Activated T-helper 9 cell treated with anti-CD3 and anti-CD28 coated beads, Interleukin-2, amount 50 U/mL, for 16 hours (primary cell): ENCODE measurements around the gene APCDD1L.
"Not testable (repeated sequence)": the region's sequence is repeated elsewhere in the genome, so short reads cannot be mapped to it uniquely, and the experiment has no call there.

ENCODE experiments used
- DNase-seq: peaks from one replicate; pipeline ENCODE4 v3.0.0-alpha.2; 2020; ENCODE audit warnings: low read depth

The APCDD1L gene

DNA sequence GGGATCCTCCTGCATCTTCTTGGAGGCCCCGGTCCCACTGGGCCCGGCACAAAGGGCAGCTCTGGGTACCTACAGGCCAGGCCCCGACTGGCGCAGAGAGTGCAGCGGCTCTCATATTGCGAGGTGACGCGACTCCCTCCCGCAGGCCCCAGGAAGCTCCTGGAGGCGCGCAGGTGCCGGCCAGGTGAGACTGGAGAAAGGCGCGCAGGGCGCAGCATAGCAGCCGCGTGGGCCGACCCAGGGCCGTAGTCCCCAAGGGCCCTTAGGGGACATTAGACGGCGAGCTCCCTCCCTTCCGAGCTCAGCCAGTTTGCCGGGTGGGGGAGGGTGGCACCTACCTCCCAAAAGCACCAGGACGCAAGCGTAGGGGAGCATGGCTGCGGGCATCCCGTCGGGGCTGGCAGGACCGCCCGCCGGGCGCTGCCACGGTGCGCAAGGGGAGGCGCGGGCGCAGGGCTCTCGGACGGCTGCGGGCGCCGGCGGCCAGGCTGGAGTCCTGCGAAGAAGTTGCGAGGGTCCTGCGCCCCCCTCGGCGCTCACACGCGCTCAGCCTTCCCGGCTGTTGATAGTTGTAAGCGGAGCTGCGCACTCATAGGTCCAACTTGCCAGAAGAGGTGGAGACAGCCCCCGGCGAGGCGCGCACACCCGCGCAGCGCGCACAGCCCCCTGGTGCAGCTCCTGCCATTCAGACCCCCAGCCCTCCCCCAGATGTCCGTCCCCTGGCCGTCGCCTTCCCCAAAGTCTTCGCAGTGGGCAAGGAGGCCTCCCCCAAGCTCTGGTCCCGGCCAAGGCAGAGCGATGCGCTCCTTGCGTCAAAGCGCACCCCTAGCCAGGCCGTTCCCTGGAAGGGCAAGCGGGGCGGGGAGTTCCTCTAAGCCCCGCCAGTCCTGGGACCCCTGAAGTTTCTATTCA lies 622 bp downstream of the APCDD1L start:
- DNase-seq: no peak

DNA sequence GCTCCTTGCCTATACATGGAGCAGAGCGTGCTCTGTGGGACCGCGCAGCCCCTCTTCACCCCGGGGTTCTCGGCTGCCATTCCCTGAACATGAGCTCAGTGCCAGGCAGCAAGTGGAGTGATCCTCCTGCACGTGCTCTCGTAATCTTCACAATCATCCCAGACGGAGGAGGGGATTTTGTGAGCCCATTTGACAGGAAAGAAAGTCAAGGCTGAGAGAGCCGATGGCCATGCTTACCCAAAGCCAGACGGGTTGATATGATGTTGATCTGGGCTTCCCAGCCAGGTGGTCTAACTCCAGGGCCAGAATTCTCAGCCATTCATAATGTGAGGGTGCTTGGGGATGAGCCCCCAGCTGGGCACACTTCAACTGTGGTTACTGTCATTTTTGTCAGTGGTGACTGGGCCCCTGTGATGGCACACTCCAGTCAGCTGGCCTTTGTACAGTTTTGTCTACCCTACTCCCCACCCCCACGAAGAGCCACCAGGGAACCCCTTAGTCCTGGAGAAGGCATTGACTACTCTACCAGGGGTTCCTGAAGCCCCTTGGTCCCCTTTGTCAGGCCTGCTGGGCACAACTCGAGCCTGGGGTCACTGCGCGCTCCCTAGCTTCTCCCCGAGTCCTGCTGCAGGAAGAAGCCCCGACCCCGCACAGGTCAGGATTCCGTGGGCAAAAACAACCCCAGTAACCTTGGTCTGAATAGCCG lies 1.5 kb downstream of the APCDD1L start:
- DNase-seq: no peak

DNA sequence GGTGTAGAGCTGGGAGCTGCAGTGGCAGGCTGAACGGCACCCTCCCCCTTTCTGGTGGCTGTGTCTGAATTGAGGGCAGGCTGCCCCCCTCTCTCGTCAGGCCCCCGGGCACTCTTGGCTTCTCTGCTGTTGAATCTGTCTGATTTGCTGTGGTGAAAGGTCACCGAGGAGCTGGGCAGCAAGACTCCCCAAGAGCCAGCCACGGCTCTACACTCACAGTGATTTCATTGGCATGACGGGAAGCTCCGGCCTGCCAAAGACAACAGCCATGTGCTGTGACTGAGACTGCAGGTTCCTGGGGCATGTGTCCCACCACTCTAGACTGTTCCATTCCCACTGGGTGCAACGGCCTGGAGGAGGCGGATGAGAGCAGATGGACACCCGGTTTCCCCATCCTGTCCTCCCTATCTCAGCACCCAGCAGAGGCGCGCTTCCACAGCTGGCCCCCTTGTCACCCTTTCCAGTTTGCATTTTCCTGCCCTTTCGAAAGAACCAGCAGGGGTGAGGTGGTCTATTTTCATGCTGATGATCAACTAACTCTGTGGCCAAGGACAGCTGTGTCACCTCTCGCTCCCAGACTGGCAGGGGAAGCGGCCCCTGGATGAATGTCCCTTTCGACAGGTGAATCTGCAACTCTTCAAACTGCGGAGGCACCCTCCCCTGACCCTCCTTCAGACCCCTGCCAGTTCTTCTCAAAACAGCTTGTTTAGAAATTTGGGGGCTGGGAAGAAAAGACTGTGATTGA lies 2.2 kb downstream of the APCDD1L start:
- no peak for DNase-seq

DNA sequence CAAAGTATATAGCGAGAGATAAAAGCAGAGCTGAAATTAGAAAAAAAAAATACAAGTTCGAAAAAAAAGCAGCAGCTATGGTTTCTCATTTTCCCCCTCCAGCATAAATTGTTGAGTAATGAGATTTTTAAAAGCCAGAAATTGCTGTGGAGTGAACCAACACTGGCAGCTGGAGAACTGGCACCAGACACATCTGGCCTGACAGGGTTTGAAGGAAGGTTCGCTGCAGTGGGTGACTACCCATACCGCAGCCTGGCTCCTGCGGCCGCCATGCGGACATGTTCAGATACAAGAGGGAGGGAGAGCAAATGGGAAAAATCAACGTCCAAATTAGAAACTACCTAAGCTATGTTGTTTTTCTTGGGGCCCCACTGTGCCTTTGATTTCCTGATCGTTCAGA lies 3.3 kb downstream of the APCDD1L start:
- DNase-seq: no peak

DNA sequence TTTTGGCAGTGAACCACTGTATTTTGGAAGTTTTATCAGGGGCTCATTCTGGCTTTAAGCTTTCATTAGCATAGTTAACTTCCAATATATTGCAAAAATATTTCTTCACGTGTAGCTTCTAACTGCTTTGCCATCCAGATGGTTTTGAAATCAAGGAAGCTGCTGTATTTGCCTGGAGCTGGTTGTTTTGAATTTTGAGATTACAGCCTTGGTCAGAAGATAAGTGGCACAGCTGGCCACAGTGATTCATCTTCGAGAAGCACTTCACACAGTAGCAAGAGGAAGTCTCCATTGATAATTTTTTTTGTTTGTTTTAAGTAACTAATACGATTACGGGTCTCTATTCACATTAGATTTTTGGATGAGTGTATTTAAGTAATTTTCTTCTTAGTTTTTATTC lies 3.8 kb downstream of the APCDD1L start:
- no peak for DNase-seq

DNA sequence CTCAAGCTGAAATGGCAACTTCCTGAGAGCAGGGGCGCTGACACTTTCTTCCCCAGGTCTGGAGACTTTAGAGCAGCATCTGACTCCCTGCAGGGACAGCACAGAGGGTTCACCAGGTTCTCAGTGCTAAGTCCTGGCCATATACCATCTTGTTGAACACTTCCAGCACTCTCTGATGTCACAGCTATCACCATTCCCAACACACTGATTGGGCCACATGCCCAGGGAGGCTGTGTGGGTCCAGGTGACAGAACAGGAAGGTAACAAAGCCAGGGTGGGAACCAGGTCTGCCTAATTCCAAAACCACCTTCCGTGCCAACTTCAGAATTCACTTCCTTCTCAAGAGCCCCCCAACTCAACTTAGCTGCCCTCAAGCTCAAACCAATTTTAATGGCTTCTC lies 4.3 kb downstream of the APCDD1L start:
- DNase-seq: no peak

DNA sequence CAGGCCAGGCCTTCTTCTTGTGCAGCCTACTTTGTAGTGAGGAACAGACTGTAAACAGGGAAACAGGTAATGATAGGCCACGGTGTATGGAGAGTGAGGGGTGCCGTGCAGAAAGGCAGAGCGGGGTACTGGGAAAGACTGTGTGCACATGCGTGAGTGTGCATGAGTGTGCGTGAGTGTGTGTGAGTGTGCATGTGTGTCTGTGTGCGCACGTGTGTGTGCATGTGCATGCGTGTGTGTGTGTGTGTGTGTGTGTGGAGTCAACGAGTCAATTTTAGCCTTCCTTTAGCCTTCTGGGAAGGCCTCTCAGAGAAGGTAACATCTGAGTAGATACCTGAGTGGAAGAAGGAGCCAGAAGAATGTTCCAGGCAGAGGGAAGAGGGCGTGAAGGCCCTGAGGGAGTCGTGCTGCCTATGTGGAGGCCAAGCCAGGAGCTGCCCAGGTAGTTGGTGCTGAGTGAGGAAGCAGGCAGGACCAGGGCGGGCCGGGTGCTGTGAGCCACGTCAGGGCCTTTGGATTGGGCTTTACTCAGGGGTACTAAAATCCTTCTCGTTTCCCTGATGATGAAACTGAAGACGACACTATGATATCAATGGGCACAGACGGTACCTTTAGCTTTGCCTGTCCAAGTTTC lies 6.3 kb downstream of the APCDD1L start:
- DNase-seq: no peak

DNA sequence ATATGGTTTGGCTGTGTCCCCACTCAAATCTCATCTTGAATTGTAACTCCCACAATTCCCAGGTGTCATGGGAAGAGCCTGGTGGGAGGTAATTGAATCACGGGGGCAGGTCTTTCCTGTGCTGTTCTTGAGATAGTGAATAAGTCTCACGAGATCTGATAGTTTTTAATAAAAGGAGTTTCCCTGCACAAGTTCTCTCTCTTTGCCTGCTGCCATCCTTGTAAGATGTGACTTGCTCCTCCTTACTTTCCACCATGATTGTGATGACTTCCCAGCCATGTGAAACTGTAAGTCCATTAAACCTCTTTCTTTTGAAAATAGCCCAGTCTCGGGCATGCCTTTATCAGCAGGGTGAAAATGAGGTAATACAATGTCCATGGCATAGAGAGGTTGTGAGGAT lies 8.2 kb downstream of the APCDD1L start:
- not testable (repeated sequence) for DNase-seq

DNA sequence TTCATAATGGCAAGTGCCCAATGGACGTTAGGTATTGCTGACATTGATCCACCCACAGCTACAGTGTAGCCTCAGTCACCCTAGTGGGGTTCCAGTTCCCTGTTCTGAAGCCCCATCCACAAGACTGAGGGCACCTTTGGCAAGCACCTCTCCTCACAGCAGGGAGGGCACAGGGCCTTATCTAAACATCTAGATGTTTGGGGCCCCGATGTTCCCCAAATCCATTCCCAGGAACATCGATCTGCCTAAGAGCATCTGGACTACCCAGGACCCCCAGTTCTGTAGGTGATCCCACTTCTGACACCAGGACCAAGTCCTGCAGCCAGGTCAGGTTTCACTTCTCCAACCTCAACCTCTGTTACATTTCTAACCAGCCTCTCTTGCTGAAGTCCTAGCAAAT lies 10.6 kb downstream of the APCDD1L start:
- no peak for DNase-seq

DNA sequence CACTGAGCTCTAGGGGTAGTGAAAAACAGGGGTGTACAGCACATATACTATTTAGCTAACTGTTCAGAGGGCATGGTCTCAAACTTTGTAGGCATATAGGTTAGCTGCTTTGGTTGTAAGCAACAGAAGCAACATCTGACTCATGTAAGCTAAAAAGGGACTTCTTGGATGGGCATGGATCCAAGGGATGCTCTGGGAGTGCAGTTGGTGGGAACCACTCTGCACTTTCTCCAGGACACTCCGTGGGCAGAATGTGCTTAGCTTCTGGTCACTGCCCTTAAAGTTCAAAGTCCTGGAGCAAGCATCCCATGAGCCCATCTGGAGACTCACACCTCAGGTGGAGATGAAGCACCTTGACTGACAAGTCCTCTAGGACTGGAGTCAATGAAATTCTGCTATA lies 11.5 kb downstream of the APCDD1L start:
- DNase-seq: no peak

DNA sequence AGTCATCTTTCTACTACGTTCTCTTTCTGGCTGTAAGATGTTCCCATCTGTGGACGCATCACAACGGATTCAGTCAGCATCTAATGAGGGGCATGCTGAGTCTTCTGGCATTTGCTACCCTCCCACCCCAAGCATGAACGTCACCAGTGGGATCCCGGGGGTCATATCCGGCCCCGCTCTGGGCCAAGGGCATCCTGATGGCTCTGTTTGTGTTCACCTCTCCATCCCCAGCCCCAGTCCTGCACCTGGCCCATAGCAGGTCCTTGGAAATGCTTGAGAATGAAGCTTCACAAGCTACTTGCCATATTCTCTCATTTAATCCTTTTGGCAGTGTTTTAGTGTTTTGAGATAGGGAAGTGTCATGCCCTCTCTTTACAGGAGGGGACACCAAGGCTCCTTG lies 14.9 kb downstream of the APCDD1L start:
- DNase-seq: no peak

DNA sequence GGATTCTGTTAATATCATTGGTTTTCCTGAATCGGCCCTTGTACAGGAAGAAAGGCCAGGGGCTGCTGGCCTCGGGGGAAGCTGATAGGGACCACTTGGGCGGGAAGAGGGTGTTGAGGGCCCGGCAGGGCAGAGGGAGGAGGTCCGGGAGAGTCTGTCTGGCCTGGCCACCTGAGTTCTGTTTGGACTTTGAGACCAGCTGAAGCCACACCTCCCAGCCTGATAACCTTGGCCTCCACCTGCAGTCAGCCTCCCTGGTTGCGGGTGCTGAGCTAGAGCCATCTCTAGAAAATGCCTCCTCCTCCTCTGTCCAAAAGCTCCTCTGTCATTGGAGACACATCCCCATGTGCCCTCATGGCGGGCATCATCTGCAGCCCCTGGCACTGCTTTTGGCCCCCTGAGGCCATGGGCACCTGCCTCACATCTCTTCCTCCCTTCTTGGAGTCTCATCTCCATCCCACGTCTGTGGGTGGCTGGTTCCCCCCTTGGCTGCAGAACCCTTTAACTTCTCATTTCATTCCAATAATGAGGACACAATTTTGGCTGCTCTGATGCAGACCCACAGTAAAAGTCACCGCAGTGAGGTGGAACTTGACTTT lies 16.6 kb downstream of the APCDD1L start:
- no peak for DNase-seq

DNA sequence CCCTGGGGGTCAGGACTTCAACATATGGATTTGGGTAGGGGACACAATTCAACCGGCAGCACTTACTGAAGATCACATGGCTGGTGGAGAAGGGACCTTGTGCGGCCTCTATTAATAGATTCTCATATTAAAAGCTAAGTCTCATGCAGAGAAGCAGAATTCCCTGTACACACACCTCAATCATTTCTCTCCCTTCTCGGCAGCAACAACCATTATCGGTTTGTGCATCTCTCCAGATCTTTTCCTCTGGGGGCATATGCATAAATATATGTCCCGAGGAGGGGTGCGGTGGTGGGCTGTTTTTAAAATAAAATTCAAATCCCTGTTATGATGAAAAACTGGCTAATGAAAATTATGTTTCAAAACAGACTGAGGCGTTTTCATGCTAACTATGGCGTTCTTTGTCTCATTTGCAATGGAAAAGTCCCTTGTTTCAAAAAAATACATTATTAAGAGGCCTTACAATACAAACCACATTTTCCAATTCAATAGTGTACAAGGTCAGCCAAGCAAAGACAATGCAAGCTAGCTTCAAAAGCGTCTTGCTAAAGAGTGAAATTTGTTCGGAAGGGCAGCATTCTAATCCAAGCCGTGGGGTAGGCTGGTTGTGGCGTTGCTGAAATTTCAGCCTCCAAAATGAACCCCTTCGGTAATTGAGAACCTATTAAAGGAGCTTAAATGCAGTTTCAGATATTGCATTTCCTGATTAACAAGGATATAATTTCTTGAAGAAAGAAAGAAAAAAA lies 17.3 kb downstream of the APCDD1L start:
- no peak for DNase-seq

DNA sequence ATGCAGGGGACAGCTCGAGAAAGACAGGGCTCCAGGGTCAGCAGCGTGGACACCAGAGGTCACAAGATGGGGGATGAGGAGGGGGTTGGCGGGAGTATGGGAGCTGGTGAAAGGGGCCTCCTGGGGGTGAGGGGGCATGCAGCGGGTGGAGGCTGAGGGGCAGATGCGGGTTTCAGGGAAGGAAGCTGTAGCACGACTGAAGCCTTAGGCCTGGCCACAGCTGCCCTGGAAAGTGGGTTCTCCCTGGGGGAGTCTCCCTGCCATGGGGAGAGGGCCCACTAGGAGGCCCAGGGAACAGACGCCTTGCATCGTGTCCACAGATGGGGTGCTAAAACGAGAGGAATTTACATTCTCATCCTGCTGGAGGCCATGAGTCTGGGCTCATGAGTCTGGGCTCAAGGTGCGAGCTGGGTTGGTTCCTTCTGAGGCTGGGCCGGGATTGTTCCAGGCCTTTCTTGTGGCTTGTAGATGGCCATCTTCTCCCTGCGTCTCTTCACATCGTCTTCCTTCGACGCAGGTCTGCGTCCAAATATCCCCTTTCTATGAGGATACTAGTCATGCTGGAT lies 18.0 kb downstream of the APCDD1L start:
- DNase-seq: no peak

DNA sequence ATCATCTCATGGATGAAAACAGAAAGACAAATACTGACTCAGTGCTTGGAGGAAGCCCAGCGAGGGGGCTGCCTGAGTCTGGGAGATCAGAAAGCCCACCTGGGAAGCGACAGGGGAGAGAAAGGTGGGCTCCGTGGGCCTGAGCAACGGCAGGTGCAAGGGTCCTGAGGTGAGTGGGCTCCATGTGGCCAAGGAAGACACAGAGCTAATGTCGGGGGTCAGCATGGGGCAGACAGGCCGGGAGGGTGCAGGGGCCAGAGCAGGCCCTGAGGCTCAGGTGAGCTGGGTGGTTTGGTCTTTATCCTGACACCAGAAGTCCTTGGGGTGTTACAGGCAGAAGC lies 18.8 kb downstream of the APCDD1L start:
- no peak for DNase-seq

DNA sequence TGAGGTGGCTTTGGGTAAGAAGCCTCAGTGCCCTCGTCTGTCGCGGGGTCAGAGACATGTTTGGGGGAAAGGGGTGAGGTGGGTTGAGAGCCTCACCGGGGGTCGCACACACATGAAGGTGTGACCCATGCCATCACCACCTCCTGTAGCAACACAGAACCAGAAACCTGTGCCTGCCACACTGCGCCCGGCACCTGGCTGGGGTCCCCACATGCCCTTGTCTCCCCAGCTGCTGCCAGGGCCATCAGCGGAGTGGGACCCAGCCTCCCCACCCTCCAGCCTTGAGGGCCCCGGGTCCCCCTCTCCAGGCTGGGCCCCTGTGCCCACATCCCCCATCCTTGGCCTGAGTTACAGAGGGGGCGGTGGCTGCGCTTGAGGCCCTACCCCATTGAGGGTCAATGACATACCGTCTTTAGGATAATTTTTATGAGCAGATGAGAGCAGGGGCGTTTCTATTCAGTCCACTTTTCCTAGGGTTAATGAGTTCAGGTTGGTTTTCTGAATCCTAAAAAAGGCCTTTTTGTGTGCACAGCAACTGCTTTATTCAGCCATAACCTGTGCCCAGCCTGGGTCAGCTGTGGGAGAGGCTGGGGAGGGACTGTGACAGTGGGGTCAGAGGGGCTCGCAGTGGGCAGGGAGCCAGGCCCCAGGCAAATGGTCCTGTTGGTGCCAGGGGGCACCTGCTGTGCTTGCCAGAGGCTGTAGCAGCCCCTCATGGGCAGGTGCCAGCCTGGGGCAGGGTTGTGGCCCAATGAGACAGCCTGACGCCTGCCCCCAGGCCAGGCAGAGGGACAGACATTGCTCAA lies 19.4 kb downstream of the APCDD1L start:
- no peak for DNase-seq

DNA sequence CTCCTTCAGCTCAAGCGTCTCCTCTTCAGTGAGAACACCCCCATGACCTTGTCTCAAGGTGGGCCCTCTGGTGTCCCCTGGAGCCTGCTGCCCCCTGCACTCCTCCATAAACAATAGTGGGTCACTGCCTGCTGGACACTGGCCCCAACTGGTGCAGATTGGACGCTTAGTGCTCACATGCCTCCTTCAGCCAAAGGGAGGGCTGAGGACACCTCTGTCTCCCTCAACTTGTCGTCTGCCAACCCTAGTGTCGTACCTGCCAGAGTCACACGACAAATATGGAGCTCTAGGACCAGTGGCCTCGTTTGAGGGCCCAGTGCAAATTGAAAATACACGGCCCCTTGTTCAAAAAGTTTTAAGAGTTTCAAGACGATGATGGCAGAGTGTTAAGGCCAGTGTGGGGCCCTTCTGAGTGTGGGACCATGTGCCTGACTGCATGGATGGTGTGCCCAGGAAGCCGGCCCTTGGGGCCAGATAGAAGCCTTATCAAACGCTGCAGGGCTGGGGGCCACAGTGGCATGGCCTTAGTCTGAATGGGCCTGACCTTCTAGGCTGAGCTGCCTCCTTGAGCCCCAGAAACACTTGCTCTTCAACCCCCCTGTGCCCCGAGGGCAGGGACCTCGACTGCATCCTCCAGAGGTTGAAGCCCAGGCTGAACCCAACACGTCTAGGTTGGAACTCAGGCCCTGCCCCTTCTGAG lies 20.1 kb downstream of the APCDD1L start:
- DNase-seq: no peak

DNA sequence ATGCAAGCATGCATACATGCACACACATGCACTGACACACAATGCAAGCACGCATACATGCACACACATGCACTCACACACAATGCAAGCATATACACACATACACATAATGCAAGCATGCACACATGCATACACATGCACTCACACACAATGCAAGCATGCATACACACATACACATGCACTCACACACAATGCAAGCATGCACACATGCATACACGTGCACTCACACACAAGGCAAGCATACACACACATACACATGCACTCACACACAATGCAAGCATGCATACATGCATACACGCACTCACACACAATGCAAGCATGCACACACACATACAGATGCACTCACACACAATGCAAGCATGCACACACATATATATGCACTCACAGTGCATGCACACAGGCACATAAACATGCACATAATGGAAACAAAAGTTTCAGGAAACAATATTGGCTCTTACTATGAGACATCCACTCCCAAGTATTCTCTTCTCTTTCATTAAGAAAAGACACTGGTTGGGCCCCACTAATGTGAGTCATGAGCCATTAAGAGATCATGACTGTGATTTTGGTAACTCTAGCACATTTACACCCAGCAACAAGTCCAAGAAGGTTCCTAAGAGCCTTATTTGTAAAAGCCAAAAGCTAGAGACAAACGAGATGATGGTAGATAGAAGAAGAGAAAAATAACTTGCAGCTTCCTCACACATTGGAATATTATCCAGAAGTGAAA lies 22.2 kb downstream of the APCDD1L start:
- no peak for DNase-seq
